ENCODE data around the gene SRBD1. TPM values are rescaled to one million over a fixed set of nuclear protein-coding genes. Genes with fewer than 3 reads are reported as not detected.

SRBD1 gene
- polyA plus RNA-seq, 2 of the 4 experiments (the other 2 are of a cell fraction): 11.0 to 13.7 TPM

DNA sequence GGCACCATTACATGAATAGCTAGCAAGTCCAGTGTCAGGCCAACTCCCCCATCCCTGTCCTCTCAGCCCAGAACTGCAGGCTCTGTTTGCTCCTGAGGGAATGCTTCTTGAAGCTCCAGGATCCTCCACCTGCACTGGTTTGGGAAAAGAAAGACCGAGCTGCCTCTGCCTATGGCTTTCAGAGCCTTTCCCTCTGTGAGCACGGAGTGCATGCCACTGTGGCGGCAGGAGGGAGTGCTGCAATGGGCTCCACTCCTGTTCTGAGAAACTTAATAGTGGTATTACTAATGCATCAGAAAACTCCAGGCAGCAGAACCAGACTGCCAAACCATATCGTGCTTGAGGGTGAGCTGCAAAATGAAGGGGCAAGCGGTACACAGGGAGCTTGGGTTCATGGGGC lies 271.8 kb downstream of the SRBD1 start (continued):
- TF ChIP-seq, protein P1, sequence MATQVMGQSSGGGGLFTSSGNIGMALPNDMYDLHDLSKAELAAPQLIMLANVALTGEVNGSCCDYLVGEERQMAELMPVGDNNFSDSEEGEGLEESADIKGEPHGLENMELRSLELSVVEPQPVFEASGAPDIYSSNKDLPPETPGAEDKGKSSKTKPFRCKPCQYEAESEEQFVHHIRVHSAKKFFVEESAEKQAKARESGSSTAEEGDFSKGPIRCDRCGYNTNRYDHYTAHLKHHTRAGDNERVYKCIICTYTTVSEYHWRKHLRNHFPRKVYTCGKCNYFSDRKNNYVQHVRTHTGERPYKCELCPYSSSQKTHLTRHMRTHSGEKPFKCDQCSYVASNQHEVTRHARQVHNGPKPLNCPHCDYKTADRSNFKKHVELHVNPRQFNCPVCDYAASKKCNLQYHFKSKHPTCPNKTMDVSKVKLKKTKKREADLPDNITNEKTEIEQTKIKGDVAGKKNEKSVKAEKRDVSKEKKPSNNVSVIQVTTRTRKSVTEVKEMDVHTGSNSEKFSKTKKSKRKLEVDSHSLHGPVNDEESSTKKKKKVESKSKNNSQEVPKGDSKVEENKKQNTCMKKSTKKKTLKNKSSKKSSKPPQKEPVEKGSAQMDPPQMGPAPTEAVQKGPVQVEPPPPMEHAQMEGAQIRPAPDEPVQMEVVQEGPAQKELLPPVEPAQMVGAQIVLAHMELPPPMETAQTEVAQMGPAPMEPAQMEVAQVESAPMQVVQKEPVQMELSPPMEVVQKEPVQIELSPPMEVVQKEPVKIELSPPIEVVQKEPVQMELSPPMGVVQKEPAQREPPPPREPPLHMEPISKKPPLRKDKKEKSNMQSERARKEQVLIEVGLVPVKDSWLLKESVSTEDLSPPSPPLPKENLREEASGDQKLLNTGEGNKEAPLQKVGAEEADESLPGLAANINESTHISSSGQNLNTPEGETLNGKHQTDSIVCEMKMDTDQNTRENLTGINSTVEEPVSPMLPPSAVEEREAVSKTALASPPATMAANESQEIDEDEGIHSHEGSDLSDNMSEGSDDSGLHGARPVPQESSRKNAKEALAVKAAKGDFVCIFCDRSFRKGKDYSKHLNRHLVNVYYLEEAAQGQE (IDR thresholded peaks at IDR 0.05): no peak
- TF ChIP-seq CHD4 (IDR thresholded peaks at IDR 0.05; ENCODE audit: borderline replicate concordance): no peak
- TF ChIP-seq, protein P2, sequence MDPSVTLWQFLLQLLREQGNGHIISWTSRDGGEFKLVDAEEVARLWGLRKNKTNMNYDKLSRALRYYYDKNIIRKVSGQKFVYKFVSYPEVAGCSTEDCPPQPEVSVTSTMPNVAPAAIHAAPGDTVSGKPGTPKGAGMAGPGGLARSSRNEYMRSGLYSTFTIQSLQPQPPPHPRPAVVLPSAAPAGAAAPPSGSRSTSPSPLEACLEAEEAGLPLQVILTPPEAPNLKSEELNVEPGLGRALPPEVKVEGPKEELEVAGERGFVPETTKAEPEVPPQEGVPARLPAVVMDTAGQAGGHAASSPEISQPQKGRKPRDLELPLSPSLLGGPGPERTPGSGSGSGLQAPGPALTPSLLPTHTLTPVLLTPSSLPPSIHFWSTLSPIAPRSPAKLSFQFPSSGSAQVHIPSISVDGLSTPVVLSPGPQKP (IDR thresholded peaks at IDR 0.05; ENCODE audit: low read depth, low read length): no peak
- TF ChIP-seq PHF8 (IDR thresholded peaks at IDR 0.05; ENCODE audit: borderline replicate concordance, low read depth): no peak
- no peak for TF ChIP-seq JUNB (IDR thresholded peaks at IDR 0.05)
- no peak for TF ChIP-seq SMC3 (IDR thresholded peaks at IDR 0.05)

Small RNA genes lying within 50 kb of the gene (small RNA-seq; reads per million reads assigned to genes)
- gene RN7SL414P: 0 to 0.19 (median 0) reads per million in 6 experiments

Other genes with a start within 250 kb of the SRBD1 start
- gene PRKCE, start 40.4 kb upstream of the SRBD1 start, polyA plus RNA-seq (2011; rRNA removed): 12.0 and 14.3 TPM in 2 replicates
- gene PRKCE, start 40.4 kb upstream of the SRBD1 start, polyA plus RNA-seq (2017; fragmentation: RNase III; extraction: RNeasy Plus Mini Kit Qiagen cat#74134 plus additional on column Dnase treatment): 11.5 to 12.3 TPM (median 11.5 TPM) in 3 replicates